Measurements from ENCODE around the gene NFIA.

Gene NFIA

GRCh38 chr1:61379693-61380092 is 297.3 kb downstream of the NFIA start:
- DNase-seq = no peak

GRCh38 chr1:61380561-61380960 is 298.2 kb downstream of the NFIA start:
- no peak for DNase-seq

GRCh38 chr1:61386323-61386722 is 304.0 kb downstream of the NFIA start:
- no peak for DNase-seq

GRCh38 chr1:61386770-61387169 is 304.4 kb downstream of the NFIA start:
- DNase-seq = peak; percentile 53

GRCh38 chr1:61387829-61388228 is 305.5 kb downstream of the NFIA start:
- DNase-seq = peak; percentile 25

GRCh38 chr1:61388566-61388965 is 306.2 kb downstream of the NFIA start:
- DNase-seq = no peak

- no peak for DNase-seq
These were observed 307.0 kb downstream of the NFIA start for GRCh38 chr1:61389194-61389925.

GRCh38 chr1:61389926-61390845 is 307.8 kb downstream of the NFIA start:
- DNase-seq = no peak

GRCh38 chr1:61391730-61392129 is 309.4 kb downstream of the NFIA start:
- no peak for DNase-seq

- DNase-seq = peak; percentile 20
These were observed 310.3 kb downstream of the NFIA start for GRCh38 chr1:61392409-61393242.

- DNase-seq = no peak
These were observed 311.2 kb downstream of the NFIA start for GRCh38 chr1:61393575-61393974.

- DNase-seq = no peak
These were observed 312.9 kb downstream of the NFIA start for GRCh38 chr1:61395146-61395800.

- no peak for DNase-seq
These were observed 315.1 kb downstream of the NFIA start for GRCh38 chr1:61397495-61397894.

- DNase-seq = no peak
These were observed 315.6 kb downstream of the NFIA start for GRCh38 chr1:61397935-61398334.

GRCh38 chr1:61399199-61399598 is 316.8 kb downstream of the NFIA start:
- DNase-seq = no peak

- no peak for DNase-seq
These were observed 317.9 kb downstream of the NFIA start for GRCh38 chr1:61400131-61400770.

GRCh38 chr1:61400997-61401396 is 318.6 kb downstream of the NFIA start:
- no peak for DNase-seq

- peak; percentile 62 for DNase-seq
These were observed 321.6 kb downstream of the NFIA start for GRCh38 chr1:61403679-61404596.

GRCh38 chr1:61404597-61405376 is 322.4 kb downstream of the NFIA start:
- DNase-seq = no peak

- no peak for DNase-seq
These were observed 324.1 kb downstream of the NFIA start for GRCh38 chr1:61406467-61406866.

Measured in hematopoietic multipotent progenitor cell treated with erythropoietin and hydrocortisone succinate and interleukin-3 and kit ligand, for 4 days (in vitro differentiated cells).